NCI-H2029 treated with DMSO at 0.1 percent for 48 hours (cell line): ENCODE data around the gene MTMR12.
"Not testable (repeated sequence)": the region's sequence is repeated elsewhere in the genome, so short reads cannot be mapped to it uniquely, and the experiment has no call there.

Source experiments
- DNase-seq: peaks from one replicate; lab custom pipeline; 2025; lab: John Stamatoyannopoulos, UW

The MTMR12 gene

GRCh38 chr5:32233696-32234447 lies 78.9 kb downstream of the MTMR12 start:
- DNase-seq = peak; percentile 49

- no peak for DNase-seq
Measured at GRCh38 chr5:32233220-32233695, 79.5 kb downstream of the MTMR12 start.

- DNase-seq = peak; percentile 33
Measured at GRCh38 chr5:32232441-32233219, 80.1 kb downstream of the MTMR12 start.

GRCh38 chr5:32231929-32232328 lies 80.8 kb downstream of the MTMR12 start:
- DNase-seq = no peak

GRCh38 chr5:32231241-32231640 lies 81.5 kb downstream of the MTMR12 start:
- DNase-seq = no peak

- DNase-seq = no peak
Measured at GRCh38 chr5:32230356-32231099, 82.2 kb downstream of the MTMR12 start.

GRCh38 chr5:32229586-32229985 lies 83.2 kb downstream of the MTMR12 start:
- no peak for DNase-seq

- no peak for DNase-seq
Measured at GRCh38 chr5:32228816-32229215, 83.9 kb downstream of the MTMR12 start.

GRCh38 chr5:32225445-32225844 lies 87.3 kb downstream of the MTMR12 start:
- no peak for DNase-seq

GRCh38 chr5:32223972-32224609 lies 88.6 kb downstream of the MTMR12 start:
- DNase-seq = no peak

GRCh38 chr5:32222723-32223470 lies 89.8 kb downstream of the MTMR12 start:
- peak; percentile 66 for DNase-seq

- no peak for DNase-seq
Measured at GRCh38 chr5:32217886-32218396, 94.8 kb downstream of the MTMR12 start.

- not testable (repeated sequence) for DNase-seq
Measured at GRCh38 chr5:32214344-32214743, 98.4 kb downstream of the MTMR12 start.

GRCh38 chr5:32210151-32210550 lies 102.6 kb downstream of the MTMR12 start:
- DNase-seq = no peak

- DNase-seq = not testable (repeated sequence)
Measured at GRCh38 chr5:32208837-32209236, 103.9 kb downstream of the MTMR12 start.

GRCh38 chr5:32207355-32207634 lies 105.4 kb downstream of the MTMR12 start:
- DNase-seq = no peak

- no peak for DNase-seq
Measured at GRCh38 chr5:32206509-32207354, 106.0 kb downstream of the MTMR12 start.

GRCh38 chr5:32206053-32206452 lies 106.7 kb downstream of the MTMR12 start:
- DNase-seq = no peak

- DNase-seq = no peak
Measured at GRCh38 chr5:32202394-32202793, 110.3 kb downstream of the MTMR12 start.

- DNase-seq = no peak
Measured at GRCh38 chr5:32201122-32201753, 111.5 kb downstream of the MTMR12 start.
